ENCODE results near the gene TXNDC5.

The TXNDC5 gene

GRCh38 chr6:7848229-7848628 is 62.4 kb downstream of the TXNDC5 start:
- no peak for DNase-seq

GRCh38 chr6:7846966-7847818 is 63.4 kb downstream of the TXNDC5 start:
- no peak for DNase-seq

DNA sequence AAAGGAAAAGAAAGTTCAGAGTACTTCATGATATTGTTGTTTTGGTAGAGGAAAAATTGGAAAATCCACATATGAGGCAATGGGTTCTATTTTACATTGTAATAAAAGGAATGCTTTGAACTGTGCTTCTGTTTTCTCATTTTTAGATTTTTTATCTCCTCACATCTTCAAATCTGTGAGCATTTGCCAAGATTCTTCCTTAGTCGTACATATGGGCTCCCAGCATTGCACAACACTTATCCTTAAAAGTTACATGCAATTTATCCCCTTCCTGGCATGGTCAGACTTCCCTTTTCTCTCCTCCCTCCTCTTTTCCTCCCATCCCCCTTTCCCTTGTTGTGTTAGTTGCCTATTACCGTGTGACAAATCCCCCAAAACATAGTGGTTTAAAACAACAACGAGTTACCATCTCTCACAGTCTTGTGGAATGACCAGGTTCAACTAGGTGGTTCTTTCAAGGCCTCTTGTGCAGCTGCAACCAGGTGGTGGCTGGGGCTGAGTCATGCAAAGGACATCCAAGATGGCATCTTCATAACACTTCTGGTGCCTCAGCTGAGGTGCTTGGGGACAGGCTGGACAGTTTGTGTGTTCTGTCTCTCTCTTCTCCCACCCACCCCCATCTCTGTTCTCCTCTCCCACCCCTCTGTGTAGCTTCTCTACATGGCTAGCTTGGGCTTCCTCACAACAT is 68.7 kb downstream of the TXNDC5 start:
- DNase-seq = no peak

- no peak for DNase-seq
Observed at GRCh38 chr6:7836371-7837026, 74.1 kb downstream of the TXNDC5 start.

GRCh38 chr6:7833751-7834070 is 76.9 kb downstream of the TXNDC5 start:
- DNase-seq = no peak

- DNase-seq = no peak
Observed at GRCh38 chr6:7832904-7833750, 77.5 kb downstream of the TXNDC5 start.
